CD4-positive, CD25-positive, alpha-beta regulatory T cell (primary cell): ENCODE measurements around the gene PDPK1. TPM values are rescaled to one million over a fixed set of nuclear protein-coding genes. Genes with fewer than 3 reads are reported as not detected.
"Not testable (repeated sequence)": the region's sequence is repeated elsewhere in the genome, so short reads cannot be mapped to it uniquely, and the experiment has no call there.

Experiments used
- ATAC-seq, 2 donors: fragments of 150-1000 bp; cut with Tn5 transposase; one replicate each; pipeline ENCODE4 v1.10.0; 2021; ENCODE audit warnings: low read depth in 2 of 2, moderate number of reproducible peaks in 2 of 2, moderate library complexity in 1 of 2
- DNase-seq, 3 donors: peaks; one replicate each; pipeline versions ENCODE4 v3.0.0 to v3.0.0-alpha.2; 2012 to 2022; ENCODE audit warnings: mixed read lengths in 1 of 3
- H3K27ac ChIP-seq: one replicate; pipeline ENCODE4 v1.7.0; 2013; ENCODE audit warnings: mild to moderate bottlenecking, low read length; ENCODE audit not compliant: insufficient read depth, poor library complexity, severe bottlenecking
- H3K27me3 ChIP-seq: one replicate; pipeline ENCODE4 v1.7.0; 2013; ENCODE audit warnings: low read length; ENCODE audit not compliant: control insufficient read depth, insufficient read depth
- H3K36me3 ChIP-seq: one replicate; pipeline ENCODE4 v1.7.0; 2013; ENCODE audit warnings: mild to moderate bottlenecking, low read length, moderate library complexity; ENCODE audit not compliant: control insufficient read depth, insufficient read depth
- H3K4me1 ChIP-seq: 2 replicates; pipeline ENCODE4 v1.7.0; 2013; ENCODE audit warnings: mild to moderate bottlenecking, low read length; ENCODE audit not compliant: insufficient read depth, control insufficient read depth, poor library complexity, severe bottlenecking
- H3K4me3 ChIP-seq: one replicate; pipeline ENCODE4 v1.7.0; 2013; ENCODE audit warnings: low read depth, mild to moderate bottlenecking, low read length, moderate library complexity
- H3K9me3 ChIP-seq, 2 experiments: 1 replicate in 1 of 2; 2 replicates in 1 of 2; pipeline ENCODE4 v1.7.0; 2013; ENCODE audit warnings: low read length in 2 of 2, mild to moderate bottlenecking in 1 of 2, moderate library complexity in 1 of 2; ENCODE audit not compliant: control insufficient read depth in 2 of 2
- H3K27ac Mint-ChIP-seq, 3 donors: one replicate each; pipeline ENCODE4 v1.8.0; 2020 to 2022; ENCODE audit warnings: mild to moderate bottlenecking in 3 of 3, mixed read lengths in 3 of 3, moderate library complexity in 2 of 3
- H3K27me3 Mint-ChIP-seq: one replicate; pipeline ENCODE4 v1.8.0; 2022; ENCODE audit warnings: mild to moderate bottlenecking, mixed read lengths
- H3K36me3 Mint-ChIP-seq: one replicate; pipeline ENCODE4 v1.8.0; 2020; ENCODE audit warnings: mixed read lengths
- H3K4me1 Mint-ChIP-seq, 4 donors: one replicate each; pipeline ENCODE4 v1.8.0; 2020 to 2022; ENCODE audit warnings: mixed read lengths in 4 of 4, mild to moderate bottlenecking in 1 of 4
- H3K4me3 Mint-ChIP-seq, 4 donors: one replicate each; pipeline ENCODE4 v1.8.0; 2020 to 2022; ENCODE audit warnings: mild to moderate bottlenecking in 4 of 4, mixed read lengths in 4 of 4, moderate library complexity in 3 of 4
- H3K9me3 Mint-ChIP-seq, 7 donors: one replicate each; pipeline ENCODE4 v1.8.0; 2020 to 2022; ENCODE audit warnings: mixed read lengths in 7 of 7, mild to moderate bottlenecking in 3 of 7, moderate library complexity in 2 of 7
- polyA plus RNA-seq, 4 donors: library from polyadenylated mRNA; unstranded; fragments of 300-500 nt; fragmentation: Illumina TruSeq; gene quantifications; one replicate each; pipeline ENCODE4 v1.2.3, GENCODE V29; 2021
- total RNA-seq: library from RNA; stranded (reverse); gene quantifications from one replicate; pipeline ENCODE4 v1.2.3, GENCODE V29; 2022

The PDPK1 gene
- total and polyA plus RNA-seq, 5 donors from 2014 or later = 28.0 to 57.4 (median 30.5) TPM

DNA sequence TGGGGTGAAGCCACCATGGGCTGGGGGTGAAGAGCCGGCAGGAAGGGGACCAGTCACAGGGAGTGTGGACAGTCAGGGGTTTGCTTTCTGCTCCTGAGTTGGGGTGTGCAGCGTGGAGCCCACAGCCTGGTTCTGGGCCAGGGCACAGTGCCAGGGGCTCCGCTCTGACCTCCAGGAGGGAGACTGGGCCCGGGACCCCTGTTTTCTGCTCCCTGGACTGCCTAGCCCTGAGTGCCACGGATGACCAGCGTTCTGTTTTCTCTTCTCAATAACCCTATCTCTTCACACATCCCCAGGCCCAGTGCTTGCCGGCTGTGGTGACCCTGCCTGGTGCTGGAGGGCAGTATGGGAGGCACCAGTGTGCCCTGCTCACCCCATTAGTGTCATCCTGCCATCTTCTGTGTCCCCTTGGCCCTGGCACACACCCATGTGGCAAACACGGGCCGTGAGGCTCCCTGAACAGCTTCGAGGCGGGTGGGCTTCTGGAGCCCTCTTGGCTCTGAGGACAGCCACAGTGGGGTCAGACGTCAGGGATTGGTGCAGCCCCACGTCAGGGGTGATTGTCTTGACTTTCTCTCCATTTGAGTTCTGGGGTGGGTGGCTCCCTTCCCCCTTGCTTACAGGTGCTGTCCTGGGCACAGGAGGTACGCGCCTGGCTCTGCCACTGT is 7.7 kb upstream of the PDPK1 start:
- Histone ChIP-seq H3K9me3 (no peaks in the 10 kb centered on the region), H3K4me3 (no peak overlapping the region), H3K36me3 (peaks cover 8% of the 10 kb centered on the region), H3K27ac (no peak overlapping the region), H3K4me1 (peaks cover 17% of the 10 kb centered on the region), H3K27me3 (no peaks in the 10 kb centered on the region)
- H3K27me3 Mint-ChIP-seq = peaks cover 15% of the 10 kb centered on the region
- ATAC-seq (no peak), DNase-seq (no peak)
- peak overlapping the region; percentile 23 to 63 (median 54) for H3K4me3 Mint-ChIP-seq
- no peaks in the 10 kb centered on the region for H3K9me3 Mint-ChIP-seq
- H3K36me3 Mint-ChIP-seq = no peaks in the 10 kb centered on the region
- peaks cover 0 to 27% (median 13%) of the 10 kb centered on the region in 4 donors for H3K4me1 Mint-ChIP-seq
- peak overlapping the region; percentile 71 to 99 (median 79) for H3K27ac Mint-ChIP-seq

DNA sequence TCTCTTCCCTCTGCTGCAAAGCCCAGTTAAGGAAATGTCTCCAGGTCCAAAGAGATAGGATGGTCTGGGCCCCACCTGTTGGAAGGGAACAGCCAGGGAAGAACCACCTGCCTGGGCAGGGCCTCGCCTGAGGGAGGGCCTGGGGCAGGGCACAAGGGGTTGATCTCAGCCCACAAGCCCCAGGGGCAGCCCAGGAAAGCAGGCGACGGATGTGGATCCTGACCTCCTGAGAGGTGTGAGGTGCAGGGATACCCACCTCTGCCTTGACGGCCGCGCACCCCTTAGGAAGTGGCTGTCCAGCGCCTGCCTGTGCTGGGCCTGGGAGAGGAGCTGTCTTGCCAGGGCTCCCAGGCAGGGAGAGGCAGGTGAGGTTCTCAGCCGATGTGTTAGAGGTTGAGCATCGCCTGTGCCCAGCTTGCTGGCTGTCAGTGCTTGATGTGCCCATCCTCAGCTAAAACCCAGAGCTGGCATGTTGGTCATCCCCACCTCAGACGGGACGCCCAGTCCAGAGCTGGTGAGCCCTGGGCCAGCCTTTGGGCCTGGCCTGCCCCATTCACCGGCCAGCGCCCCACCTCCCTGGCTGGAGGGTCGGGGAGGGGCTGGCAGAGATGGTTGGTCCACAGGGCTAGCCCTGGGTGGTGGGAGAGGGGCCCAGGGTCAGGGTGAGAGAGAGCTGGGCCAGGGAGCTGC is 7.0 kb upstream of the PDPK1 start:
- Histone ChIP-seq H3K36me3 (peaks cover 8% of the 10 kb centered on the region), H3K9me3 (no peaks in the 10 kb centered on the region), H3K27me3 (no peaks in the 10 kb centered on the region), H3K4me1 (peaks cover 17% of the 10 kb centered on the region), H3K27ac (peak overlapping the region; percentile 95), H3K4me3 (no peak overlapping the region)
- DNase-seq = no peak
- H3K4me1 Mint-ChIP-seq = peaks cover 0 to 27% (median 13%) of the 10 kb centered on the region in 4 donors
- H3K9me3 Mint-ChIP-seq = no peaks in the 10 kb centered on the region
- peak overlapping the region; percentile 52 to 99 (median 99) for H3K27ac Mint-ChIP-seq
- peak overlapping the region; percentile 97 to 99 (median 98) for H3K4me3 Mint-ChIP-seq
- peaks cover 15% of the 10 kb centered on the region for H3K27me3 Mint-ChIP-seq
- no peak for ATAC-seq
- H3K36me3 Mint-ChIP-seq = no peaks in the 10 kb centered on the region

DNA sequence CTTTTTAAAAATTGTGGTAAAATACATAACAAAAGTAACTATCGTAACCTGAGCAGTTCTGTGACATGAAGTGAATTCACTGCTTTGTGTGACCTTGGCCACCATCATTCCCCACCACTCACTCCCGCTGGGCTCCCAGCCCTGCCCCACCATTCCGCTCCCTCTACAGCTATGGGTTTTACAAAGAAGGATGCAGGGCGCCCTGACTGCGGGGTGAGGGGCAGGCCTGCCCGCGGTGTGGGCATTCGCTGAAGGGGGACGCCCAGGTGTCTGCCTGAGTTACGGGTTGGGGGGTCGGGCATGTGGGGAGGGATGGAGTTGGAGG is 6.5 kb upstream of the PDPK1 start, which contains the start of gene CEMP1:
TSS of gene CEMP1 (minus strand) at position 38 of the 325 bp plus-strand sequence. CDS start 335 bp downstream, outside the sequence.
- Mint-ChIP-seq H3K27ac (peak within 1 kb of the TSS; percentile 95 to 99 (median 99)), H3K27me3 (peaks cover 15% of the 10 kb centered on the region), H3K9me3 (no peaks in the 10 kb centered on the region), H3K4me3 (peak within 1 kb of the TSS; percentile 97 to 99 (median 98)), H3K4me1 (peaks cover 0 to 27% (median 13%) of the 10 kb centered on the region in 4 donors), H3K36me3 (no peaks in the 10 kb centered on the region)
- ATAC-seq = peak in 1 of 2 donors; percentile 0
- no peak for DNase-seq
- Histone ChIP-seq H3K4me1 (peaks cover 17% of the 10 kb centered on the region), H3K36me3 (peaks cover 4% of the 10 kb centered on the region), H3K27ac (peak within 1 kb of the TSS; percentile 95), H3K9me3 (no peaks in the 10 kb centered on the region), H3K4me3 (peak within 1 kb of the TSS; percentile 44), H3K27me3 (no peaks in the 10 kb centered on the region)

DNA sequence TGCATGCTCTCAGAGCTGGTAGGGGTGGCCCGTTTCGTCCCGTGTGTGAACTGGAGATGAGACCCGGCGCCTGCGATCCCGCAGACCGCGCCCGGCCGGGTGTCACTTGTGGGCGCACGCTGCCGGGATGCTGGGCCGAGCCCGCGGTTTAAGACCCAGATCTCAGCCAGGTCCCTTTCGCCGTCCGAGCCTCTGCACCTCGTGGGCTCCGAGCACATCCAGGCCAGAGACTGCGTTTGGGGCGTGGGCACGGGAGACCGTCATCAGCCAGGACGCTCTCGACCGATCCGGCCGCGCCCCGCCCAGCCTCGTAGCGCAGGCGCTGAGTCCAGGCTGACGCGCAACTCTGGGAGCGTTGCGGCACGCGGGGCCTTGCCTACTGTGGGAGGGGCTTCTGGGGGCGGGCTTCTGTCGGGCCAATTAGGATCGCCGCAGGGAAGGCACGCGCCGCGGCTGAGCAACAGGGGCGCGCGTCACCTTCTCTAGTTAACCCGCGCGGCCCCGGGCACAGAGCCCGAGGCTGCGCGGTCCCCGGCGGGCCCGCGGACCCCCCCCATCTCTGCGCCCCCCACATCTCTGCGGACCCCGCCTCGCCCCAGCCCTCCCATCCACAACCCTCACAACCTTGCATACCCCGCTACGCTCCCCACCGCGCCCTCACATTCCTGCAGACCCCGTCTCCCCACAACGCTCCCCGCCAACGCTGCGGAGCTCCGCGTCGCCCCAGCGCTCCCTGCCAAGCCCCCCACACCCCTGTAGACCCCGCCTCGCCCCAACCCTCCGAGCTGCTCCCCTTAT is 5.9 kb upstream of the PDPK1 start:
- peak overlapping the region; percentile 95 to 99 (median 99) for H3K27ac Mint-ChIP-seq
- H3K27ac ChIP-seq = peak overlapping the region; percentile 95
- peak; percentile 96 to 98 (median 97) for DNase-seq
- H3K4me1 Mint-ChIP-seq = peaks cover 0 to 27% (median 14%) of the 10 kb centered on the region in 4 donors
- no peaks in the 10 kb centered on the region for H3K27me3 ChIP-seq
- peak overlapping the region; percentile 97 to 99 (median 98) for H3K4me3 Mint-ChIP-seq
- H3K4me1 ChIP-seq = peaks cover 19% of the 10 kb centered on the region
- no peaks in the 10 kb centered on the region for H3K36me3 Mint-ChIP-seq
- peak; percentile 94 for ATAC-seq
- H3K9me3 ChIP-seq = no peaks in the 10 kb centered on the region
- H3K27me3 Mint-ChIP-seq = peaks cover 15% of the 10 kb centered on the region
- peaks cover 4% of the 10 kb centered on the region for H3K36me3 ChIP-seq
- H3K4me3 ChIP-seq = peak overlapping the region; percentile 73
- no peaks in the 10 kb centered on the region for H3K9me3 Mint-ChIP-seq

DNA sequence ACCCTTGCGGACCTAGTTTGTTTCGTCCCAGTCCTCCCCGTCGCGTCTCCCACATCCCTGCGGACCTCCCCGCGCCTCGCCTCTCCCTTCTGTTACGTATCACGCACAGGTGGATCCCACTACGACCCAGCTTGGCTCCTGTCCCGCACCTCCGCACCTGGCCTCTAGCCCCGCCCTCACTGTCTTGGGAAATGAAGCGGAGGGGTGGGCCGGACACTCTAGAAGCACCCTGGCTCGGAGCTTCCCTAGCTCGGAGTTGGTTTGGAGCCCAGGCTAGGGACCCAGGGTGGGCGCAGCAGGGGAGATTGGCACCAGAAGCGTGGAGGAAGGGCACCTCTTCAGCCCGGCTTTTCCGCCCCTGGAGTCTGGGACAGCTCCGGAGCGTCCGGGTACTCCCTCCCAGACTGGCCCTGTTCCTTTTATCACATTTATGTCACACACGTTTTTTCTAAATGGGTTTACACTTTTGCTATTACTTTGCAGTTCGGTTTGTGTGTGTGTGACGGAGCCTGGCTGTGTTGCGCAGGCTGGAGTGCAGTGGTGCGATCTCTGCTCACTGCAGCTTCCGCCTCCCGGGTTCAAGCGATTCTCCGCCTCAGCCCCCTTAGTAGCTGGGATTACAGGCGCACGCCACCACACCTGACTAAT is 5.2 kb upstream of the PDPK1 start:
- H3K36me3 ChIP-seq = peaks cover 4% of the 10 kb centered on the region
- H3K9me3 ChIP-seq = no peaks in the 10 kb centered on the region
- peaks cover 15% of the 10 kb centered on the region for H3K27me3 Mint-ChIP-seq
- H3K36me3 Mint-ChIP-seq = no peaks in the 10 kb centered on the region
- ATAC-seq (peak; percentile 4 to 16), DNase-seq (peak; percentile 56 to 80 (median 76))
- peak overlapping the region; percentile 95 for H3K27ac ChIP-seq
- peaks cover 21% of the 10 kb centered on the region for H3K4me1 ChIP-seq
- no peaks in the 10 kb centered on the region for H3K27me3 ChIP-seq
- no peaks in the 10 kb centered on the region for H3K9me3 Mint-ChIP-seq
- H3K4me3 Mint-ChIP-seq = peak overlapping the region; percentile 97 to 99 (median 98)
- H3K4me3 ChIP-seq = peak overlapping the region; percentile 73
- H3K27ac Mint-ChIP-seq = peak overlapping the region; percentile 95 to 99 (median 99)
- H3K4me1 Mint-ChIP-seq = peaks cover 0 to 28% (median 16%) of the 10 kb centered on the region in 4 donors

DNA sequence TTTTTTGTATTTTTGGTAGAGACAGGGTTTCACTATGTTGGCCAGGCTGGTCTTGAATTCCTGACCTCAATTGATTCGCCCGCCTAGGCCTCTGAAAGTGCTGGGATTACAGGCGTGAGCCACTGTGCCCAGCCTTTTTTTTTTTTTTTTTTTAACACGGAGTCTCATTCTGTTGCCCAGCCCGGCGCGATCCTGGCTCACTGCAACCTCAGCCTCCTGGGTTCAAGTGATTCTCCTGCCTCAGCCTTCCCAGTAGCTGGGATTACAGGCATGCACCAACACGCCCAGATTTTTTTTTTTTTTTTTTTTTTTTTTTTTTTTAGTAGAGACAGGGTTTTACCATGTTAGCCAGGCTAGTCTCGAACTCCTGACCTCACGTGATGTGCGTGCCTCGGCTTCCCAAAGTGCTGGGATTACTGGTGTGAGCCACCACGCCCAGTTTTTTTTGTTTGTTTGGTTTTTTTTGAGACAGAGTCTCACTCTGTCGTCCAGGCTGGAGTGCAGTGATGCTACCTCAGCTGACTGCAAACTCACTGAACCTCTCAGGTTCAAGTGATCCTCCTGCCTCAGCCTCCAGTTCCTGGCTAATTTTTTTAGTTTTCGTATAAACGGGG is 4.6 kb upstream of the PDPK1 start:
- peaks cover 15% of the 10 kb centered on the region for H3K27me3 Mint-ChIP-seq
- not testable (repeated sequence) for ATAC-seq, H3K27me3 ChIP-seq, DNase-seq, H3K36me3 ChIP-seq, H3K9me3 Mint-ChIP-seq, H3K9me3 ChIP-seq, H3K36me3 Mint-ChIP-seq
- Histone ChIP-seq H3K27ac (peak overlapping the region; percentile 95), H3K4me3 (peak overlapping the region; percentile 73), H3K4me1 (peaks cover 21% of the 10 kb centered on the region)
- peak overlapping the region; percentile 87 to 99 (median 99) for H3K27ac Mint-ChIP-seq
- peak overlapping the region; percentile 97 to 99 (median 98) for H3K4me3 Mint-ChIP-seq
- peaks cover 0 to 28% (median 16%) of the 10 kb centered on the region in 4 donors for H3K4me1 Mint-ChIP-seq

DNA sequence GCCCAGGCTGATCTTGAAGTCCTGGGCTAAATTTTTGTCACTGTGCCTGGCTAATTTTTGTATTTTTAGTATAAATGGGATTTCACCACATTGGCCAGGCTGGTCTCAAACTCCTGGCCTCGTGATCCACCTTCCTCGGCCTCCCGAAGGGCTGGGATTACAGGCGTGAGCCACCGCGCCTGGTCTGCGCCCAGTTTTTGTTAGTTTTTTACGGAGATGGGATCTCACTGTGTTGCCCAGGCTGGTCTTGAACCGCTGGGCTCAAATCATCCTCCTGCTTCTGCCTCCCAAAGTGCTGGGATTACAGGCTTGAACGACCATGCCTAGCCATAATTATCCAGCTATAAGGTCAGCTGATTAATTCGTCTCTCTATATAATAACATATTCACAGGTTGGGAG is 3.9 kb upstream of the PDPK1 start:
- Histone ChIP-seq H3K36me3 (peaks cover 3% of the 10 kb centered on the region), H3K4me3 (no peak overlapping the region), H3K4me1 (peaks cover 26% of the 10 kb centered on the region), H3K9me3 (no peaks in the 10 kb centered on the region), H3K27me3 (no peaks in the 10 kb centered on the region), H3K27ac (no peak overlapping the region)
- H3K4me1 Mint-ChIP-seq = peaks cover 0 to 33% (median 19%) of the 10 kb centered on the region in 4 donors
- H3K27me3 Mint-ChIP-seq = peaks cover 15% of the 10 kb centered on the region
- H3K36me3 Mint-ChIP-seq = no peaks in the 10 kb centered on the region
- DNase-seq = no peak
- no peak for ATAC-seq
- H3K27ac Mint-ChIP-seq = peak overlapping the region in 2 of 3 donors; percentile 85 to 93
- H3K4me3 Mint-ChIP-seq = peak overlapping the region; percentile 74 to 92 (median 76)
- no peaks in the 10 kb centered on the region for H3K9me3 Mint-ChIP-seq
